ENCODE measurements around the gene ADAMTS17.

ADAMTS17 gene

GRCh38 chr15:100121285-100121684 is 220.5 kb downstream of the ADAMTS17 start:
- DNase-seq = no peak

DNA sequence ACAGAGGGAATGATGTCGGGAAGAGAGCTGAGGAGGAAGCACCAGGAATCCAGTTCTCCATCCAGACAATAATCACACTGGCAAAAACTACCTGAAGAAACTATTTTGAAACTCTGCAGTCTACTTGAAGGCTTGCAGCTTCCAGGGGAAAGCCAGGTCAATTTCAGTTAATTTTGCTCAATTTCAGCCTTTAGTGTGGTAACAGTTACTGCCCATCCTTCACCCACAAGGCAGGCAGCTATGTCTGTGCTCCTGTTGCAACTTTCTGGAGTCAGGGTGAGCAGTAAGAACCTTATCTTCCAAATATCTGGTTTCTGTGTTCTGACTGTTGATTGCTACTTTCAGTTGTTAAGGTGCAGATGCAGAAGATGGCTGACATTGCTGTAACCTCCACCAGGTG is 221.7 kb downstream of the ADAMTS17 start:
- DNase-seq = no peak

GRCh38 chr15:100118546-100118945 is 223.2 kb downstream of the ADAMTS17 start:
- DNase-seq = no peak

DNA sequence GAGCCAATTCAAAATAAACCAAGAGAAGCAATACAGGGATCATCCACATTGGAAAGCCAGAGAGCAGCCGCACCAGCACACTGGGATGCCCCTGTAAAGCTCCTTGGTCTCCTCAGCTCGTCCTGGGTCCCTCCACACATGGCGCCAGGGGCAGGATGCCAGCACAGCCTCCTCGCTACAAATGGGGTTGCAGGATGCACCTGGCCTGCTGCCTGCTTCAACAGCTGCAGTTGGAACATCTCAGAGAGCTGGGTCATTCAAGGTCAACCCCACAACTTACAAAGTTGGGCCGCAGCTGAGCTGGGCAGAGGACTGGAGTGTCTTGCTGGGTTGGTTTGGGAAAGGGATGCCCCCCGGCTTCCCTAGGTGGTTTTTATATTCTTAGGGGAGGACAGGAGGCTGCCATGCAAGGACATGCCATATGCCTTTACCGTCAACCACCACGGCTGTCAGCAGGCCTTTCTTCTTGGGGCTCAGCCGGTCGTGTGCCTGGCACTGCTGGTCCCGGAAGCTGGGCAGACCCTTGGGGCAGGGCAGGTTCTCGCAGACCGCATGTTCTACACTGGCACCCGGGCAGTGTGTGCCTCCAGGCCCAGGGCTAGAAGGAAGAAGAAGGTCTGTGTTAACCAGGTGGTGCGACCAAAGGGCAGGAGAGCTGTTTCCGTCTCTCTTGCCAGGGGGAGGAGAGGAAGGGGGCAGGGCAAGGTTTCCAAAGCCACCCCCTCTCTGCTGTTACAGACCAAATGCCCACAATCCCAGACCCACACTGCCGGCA is 225.2 kb downstream of the ADAMTS17 start:
- no peak for DNase-seq

GRCh38 chr15:100115711-100116090 is 226.1 kb downstream of the ADAMTS17 start:
- DNase-seq = no peak

GRCh38 chr15:100115066-100115710 is 226.6 kb downstream of the ADAMTS17 start:
- no peak for DNase-seq

DNA sequence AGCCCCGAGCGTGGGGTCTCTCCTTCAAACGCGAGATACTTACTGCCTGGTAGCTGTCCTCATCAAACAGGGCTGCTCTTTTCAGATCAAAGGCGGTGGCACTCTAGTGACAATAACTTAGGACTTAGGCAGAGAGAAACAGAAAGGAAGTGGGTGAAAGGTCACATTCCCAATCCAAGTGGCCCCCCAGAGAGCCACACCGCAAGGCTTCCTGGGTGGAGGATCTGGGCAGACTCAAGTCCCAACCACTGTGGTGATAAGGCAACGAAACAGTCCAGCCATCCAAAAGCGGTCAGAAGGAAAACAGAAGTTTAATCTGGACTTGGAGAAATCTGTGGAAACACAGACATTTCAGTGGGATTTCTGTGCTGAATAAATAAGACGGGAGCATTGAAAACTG is 227.2 kb downstream of the ADAMTS17 start:
- DNase-seq = no peak

GRCh38 chr15:100114100-100114499 is 227.7 kb downstream of the ADAMTS17 start:
- DNase-seq = no peak

GRCh38 chr15:100113351-100114080 is 228.3 kb downstream of the ADAMTS17 start:
- no peak for DNase-seq

GRCh38 chr15:100112636-100113305 is 229.0 kb downstream of the ADAMTS17 start:
- DNase-seq = no peak

DNA sequence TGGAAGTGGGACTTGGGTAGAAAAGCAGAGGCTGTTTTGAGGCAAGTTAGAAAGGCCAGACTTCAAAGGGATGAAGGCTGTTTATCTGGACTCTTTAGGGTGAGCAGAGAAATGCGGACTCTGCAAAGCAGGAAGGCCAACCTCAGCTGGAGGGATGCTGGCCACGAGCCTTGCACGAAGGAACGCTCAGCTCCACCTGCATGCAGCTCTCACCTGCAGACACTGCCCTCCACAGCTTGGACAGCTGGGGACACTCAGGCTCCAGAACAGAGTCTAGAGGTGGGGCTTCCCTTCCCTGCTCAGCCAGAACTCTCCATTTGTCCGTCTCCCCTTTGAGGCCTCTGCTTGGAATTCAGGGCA is 229.7 kb downstream of the ADAMTS17 start:
- DNase-seq = peak in 2 of 3 experiments; percentile 66 to 79

- peak in 2 of 3 experiments; percentile 75 to 87 for DNase-seq
Observed at GRCh38 chr15:100111125-100112060, 230.4 kb downstream of the ADAMTS17 start.

GRCh38 chr15:100109486-100110035 is 232.2 kb downstream of the ADAMTS17 start:
- no peak for DNase-seq

DNA sequence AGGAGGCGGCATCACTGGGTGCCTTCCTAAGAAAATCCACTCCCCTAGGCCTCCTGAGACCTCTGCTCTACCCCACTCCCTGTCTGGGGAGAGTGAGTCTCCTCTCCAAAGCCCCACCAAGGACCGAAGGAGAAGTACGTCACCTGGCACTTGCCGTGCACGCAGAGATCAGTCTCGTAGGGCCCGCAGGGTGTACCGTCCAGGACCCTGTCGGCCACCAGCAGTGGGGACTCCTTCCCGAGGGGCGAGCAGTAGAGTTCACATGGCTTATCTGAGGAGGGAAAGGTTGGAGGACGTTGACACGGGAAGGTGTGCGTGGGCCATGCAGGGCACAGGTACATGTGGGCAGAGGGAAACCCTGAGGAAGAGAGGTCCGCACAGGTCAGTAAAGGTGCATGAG is 232.9 kb downstream of the ADAMTS17 start:
- DNase-seq = no peak

DNA sequence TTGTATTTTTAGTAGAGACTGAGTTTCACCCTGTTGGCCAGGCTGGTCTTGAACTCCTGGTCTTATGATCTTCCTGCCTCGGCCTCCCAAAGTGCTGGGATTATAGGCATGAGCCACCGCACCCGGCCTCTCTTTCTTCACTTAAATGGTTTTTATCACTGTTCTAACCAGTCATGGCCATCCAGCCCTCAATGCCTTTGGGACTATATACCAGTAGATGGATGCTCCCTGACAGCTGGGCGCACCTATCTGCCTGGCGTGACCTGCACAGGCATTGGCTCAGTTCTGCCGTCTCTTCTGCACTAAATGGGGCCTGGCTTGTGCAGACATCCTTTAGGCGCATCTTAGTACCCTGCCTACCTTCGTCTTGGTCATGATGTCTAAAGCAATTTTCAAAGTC is 233.4 kb downstream of the ADAMTS17 start:
- no peak for DNase-seq

DNA sequence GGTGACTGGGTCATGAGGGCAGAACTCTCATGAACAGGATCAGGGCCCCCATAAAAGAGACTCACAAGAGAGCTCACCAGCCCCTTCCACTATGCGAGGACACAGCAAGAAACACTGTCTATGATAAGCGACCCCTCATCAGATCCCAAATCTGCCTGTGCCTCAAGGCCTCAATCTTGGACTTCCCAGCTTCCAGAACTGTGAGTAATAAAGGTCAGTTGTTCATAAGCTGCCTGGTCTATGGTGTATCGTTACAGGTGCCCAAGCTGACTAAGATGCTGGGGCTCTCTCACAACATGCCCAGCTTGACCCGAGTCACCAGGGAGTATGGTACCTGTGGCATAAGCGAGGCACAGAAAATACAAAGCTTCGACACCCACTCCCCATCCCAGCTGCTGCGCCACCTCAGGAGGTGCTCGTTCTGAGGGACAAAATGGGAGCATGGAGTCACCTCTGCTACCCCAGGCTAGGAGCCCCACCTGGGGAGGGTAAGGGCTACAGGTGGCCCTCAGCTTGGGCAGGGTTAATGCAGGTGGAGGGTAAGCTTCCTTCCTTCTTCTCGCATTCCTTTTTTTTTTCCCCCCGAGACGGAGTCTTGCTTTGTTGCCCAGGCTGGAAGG is 234.1 kb downstream of the ADAMTS17 start:
- DNase-seq = no peak

- DNase-seq = no peak
Observed at GRCh38 chr15:100107151-100107550, 234.6 kb downstream of the ADAMTS17 start.

GRCh38 chr15:100106732-100107131 is 235.0 kb downstream of the ADAMTS17 start:
- DNase-seq = no peak

- no peak for DNase-seq
Observed at GRCh38 chr15:100105101-100105500, 236.7 kb downstream of the ADAMTS17 start.

GRCh38 chr15:100104245-100104644 is 237.5 kb downstream of the ADAMTS17 start:
- DNase-seq = no peak

DNA sequence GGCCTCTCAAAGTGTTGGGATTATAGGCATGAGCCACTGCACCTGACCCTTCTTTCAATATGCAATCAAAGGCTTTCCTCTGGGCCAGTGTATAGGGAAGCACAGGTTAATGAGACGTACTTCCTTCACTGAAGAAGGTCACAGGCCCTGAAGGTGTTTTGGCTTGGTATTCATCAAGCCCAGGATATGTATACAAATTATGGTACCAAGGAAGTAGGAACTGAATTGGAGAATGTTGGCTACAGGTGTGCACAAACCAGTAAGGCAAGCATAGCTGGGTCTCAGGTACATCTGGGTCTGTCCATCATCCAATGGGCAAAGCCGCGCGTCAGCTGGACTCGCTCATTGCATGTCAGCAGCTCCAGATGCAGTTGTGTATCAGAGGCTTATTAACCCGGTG is 237.9 kb downstream of the ADAMTS17 start:
- no peak for DNase-seq

Measured in NCI-H1417 (cell line).